A549 treated with AZD9567 at 1 μM for 4 hours (cell line): Measurements from ENCODE around the gene POMGNT1. TPM values are rescaled to one million over a fixed set of nuclear protein-coding genes. Genes with fewer than 3 reads are reported as not detected.

Experiments used
- total RNA-seq: library from RNA; stranded (reverse); fragments of 200-300 nt; extraction: Qiagen RNA extraction; gene quantifications from 5 replicates; pipeline ENCODE4 v1.2.3, GENCODE V29; 2022; ENCODE audit not compliant: insufficient read depth

Gene POMGNT1
- 28.7 to 48.3 TPM (median 43.6 TPM) in 5 replicates for total RNA-seq

DNA sequence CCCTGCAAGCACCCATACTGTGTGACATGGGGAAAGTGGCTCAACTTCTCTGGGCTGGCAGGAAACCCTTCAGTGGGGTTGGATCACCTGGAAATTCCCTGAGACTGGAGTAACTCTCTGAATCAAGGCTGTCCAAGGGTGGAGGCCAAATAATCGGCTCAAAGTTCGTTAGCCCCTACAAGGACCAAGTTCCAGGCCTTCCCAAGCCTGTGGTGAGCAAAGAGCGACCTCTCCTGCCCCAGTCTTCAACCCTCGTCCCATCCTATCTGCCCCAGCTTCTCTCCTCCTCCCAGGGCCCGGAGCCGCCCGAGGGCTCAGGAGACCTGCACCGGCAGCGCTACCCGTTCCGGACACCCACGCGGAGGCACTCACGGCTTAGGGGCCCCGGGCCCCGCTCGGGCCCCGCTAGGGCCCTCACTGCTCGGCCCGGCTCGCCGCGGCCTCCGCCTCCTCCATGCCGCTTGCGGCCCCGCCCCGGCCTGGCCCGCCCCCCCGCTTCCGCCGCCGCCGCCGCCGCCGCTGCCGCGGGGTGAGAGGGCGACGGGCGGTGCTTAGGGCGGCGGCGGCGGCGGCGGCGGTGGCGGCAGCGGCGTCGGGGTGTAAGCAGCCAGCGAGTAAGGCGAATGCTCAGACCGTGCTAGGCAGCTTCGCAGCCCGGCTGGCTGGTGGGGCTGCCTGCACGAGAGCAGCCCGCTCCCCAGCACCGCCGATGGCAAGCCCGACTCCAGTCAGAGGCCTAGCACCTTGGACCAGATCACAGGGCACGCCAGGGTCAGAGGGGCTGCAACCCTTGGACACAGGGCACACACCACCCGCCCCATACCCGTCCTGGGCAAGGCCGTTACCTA, at the start of gene POMGNT1:
TSS of gene POMGNT1 (minus strand) at position 471 of the 848 bp plus-strand sequence. CDS start 613 bp downstream, outside the sequence.

DNA sequence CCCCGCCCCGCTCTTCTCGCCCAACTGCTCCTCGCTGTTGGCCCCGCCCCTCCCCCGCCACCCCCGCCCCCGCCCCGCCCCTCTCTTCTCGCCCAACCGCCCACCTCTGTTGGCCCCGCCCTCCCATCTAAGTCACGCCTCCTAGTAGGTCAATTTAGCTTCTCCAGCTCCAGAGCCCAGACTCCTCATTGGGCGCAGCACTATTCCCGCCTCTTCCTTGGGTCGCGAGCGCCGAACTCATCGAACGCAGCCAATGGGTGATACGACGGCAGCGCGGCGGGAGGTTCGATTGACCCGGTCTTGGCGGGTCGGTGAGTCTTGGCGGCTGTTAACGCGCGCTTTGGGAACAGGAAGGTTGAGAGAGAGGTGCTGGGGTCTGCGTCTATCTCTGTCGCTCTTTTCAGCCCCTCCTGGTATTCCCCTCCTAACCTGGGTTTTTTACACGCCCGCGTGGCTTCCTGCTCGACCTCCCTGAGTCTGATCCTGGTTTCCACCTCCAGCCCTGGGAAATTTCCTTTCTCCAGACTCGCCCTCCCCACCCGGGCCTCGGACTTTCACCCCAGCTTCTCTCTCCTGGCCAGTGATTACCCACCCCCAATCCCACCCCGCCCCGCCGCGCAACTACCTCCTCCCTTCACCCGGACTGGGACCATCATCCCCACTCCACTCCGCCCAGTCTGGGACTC, 49.3 kb upstream of the POMGNT1 start, which contains the start of gene RAD54L:
TSS of gene RAD54L (plus strand) at position 328 of the 686 bp plus-strand sequence. CDS start 643 bp downstream, outside the sequence.

DNA sequence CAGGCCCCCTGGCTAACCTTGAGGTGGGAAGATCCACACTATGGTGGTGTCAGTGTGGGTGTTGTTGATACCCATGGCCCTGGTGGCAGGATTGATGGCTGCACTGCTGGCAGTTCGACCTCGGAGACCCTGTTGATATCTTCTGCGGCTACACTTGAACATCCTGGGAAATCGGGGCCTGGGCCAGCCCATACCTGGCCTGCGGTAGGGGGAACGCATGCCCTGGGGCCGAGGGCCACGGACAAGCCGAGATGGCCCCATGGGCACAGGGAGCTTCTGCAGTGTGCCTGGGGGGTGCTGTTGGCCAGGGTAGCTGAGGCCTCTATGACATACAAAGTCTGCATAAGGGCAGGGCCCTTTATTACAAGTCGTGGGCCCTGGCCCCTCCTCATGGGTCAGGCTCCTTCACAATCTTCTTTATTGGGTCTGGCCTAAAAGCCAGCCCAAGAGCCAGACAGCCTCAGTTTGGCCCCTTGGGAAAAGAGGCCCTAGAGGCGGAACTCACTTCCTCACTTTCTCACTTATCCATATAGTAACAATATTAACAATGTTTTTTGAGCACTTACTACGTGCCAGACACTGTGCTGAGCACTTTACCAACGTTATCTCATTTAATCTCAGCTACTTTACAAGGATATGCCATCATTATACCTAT, 21.9 kb downstream of the POMGNT1 start, which contains the start of gene P3R3URF:
TSS of gene P3R3URF (minus strand) at position 278 of the 655 bp plus-strand sequence. CDS start at position 261, 17 bp downstream.

DNA sequence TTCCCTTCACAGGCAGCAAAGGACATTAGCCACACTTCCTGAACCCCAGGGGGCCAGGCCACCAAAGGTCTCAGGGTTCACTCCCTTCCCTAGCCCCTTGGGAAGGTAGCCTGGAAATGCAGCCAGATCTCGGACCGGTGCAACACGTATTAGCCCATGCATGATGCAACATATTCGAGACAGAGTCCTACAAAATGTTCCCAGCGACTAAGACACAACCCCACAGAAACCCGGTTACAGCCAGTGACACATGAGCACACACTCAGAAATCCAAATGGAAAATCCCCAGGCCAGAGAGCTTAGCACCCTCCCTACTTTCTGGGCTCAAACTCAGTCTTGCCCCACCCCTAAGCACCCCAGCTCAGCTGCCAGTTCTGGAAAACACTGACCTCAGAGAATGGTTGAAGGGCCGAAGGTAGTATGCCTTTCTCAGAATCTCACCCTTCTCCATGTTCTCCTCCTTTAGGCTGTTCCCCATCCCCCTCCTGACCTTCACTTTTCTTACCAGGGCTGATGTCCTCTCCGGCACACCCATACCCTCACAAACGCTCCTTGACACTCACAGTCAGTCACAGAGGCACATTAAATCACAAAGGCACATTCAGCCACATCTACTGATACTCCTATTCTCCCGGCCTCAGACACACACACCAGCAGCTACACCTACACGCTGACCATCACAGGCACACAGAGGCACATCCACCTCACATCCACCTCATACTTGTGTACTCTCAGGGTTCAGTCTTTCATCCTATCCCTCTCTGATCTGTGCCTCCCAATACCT, 23.6 kb downstream of the POMGNT1 start, which contains the start of gene TSPAN1:
TSS of gene TSPAN1 (plus strand) at position 640 of the 784 bp plus-strand sequence. CDS start 6,021 bp downstream, outside the sequence.

Other genes starting within 250 kb of the POMGNT1 start
- gene PIK3R3, start 65.8 kb downstream of the POMGNT1 start, total RNA-seq, result 1.1 to 3.2 TPM (median 1.4 TPM) in 5 replicates
- 2.2 to 5.4 TPM (median 2.4 TPM) in 5 replicates for gene TSPAN1, start 23.3 kb downstream of the POMGNT1 start, total RNA-seq
- gene P3R3URF, start 21.9 kb downstream of the POMGNT1 start, total RNA-seq, result not detected in 5 replicates
- not detected in 5 replicates for gene LURAP1, start 4.9 kb upstream of the POMGNT1 start, total RNA-seq
- 10.1 to 13.2 TPM (median 11.1 TPM) in 5 replicates for gene RAD54L, start 49.3 kb upstream of the POMGNT1 start, total RNA-seq
- gene LRRC41, start 105.2 kb upstream of the POMGNT1 start, total RNA-seq, result 42.1 to 43.9 TPM (median 43.7 TPM) in 5 replicates
- gene UQCRH, start 105.3 kb upstream of the POMGNT1 start, total RNA-seq, result 396 to 435 TPM (median 414 TPM) in 5 replicates
- gene NSUN4, start 142.4 kb upstream of the POMGNT1 start, total RNA-seq, result 11.7 to 14.5 TPM (median 13.5 TPM) in 5 replicates
- gene FAAH, start 195.9 kb upstream of the POMGNT1 start, total RNA-seq, result 0.65 to 1.3 TPM (median 0.78 TPM) in 4 of 5 replicates, not detected in the other